ENCODE measurements around the gene NHS.

NHS gene

GRCh38 chrX:17773221-17773876, 398.3 kb downstream of the NHS start:
- no peak for DNase-seq

- no peak for DNase-seq
These were observed 399.1 kb downstream of the NHS start for GRCh38 chrX:17774053-17774452.

GRCh38 chrX:17778997-17779396, 404.0 kb downstream of the NHS start:
- DNase-seq: no peak

- no peak for DNase-seq
These were observed 404.4 kb downstream of the NHS start for GRCh38 chrX:17779434-17779833.
